Neural crest cell (in vitro differentiated cells): ENCODE results near the gene OPHN1. TPM values are rescaled to one million over a fixed set of nuclear protein-coding genes. Genes with fewer than 3 reads are reported as not detected.
"Not testable (repeated sequence)": the region's sequence is repeated elsewhere in the genome, so short reads cannot be mapped to it uniquely, and the experiment has no call there.

ENCODE experiments used
- DNase-seq: peaks from one replicate; pipeline ENCODE4 v3.0.0; 2021; ENCODE audit warnings: low read depth, mixed read lengths, low spot score
- H3K27ac Mint-ChIP-seq: one replicate; pipeline ENCODE4 v1.8.0; 2021; ENCODE audit warnings: mild to moderate bottlenecking, mixed read lengths; ENCODE audit not compliant: unreplicated experiment
- H3K27me3 Mint-ChIP-seq: 2 replicates; pipeline ENCODE4 v1.8.0; 2021; ENCODE audit warnings: low read depth, mild to moderate bottlenecking, mixed read lengths
- H3K36me3 Mint-ChIP-seq: 2 replicates; pipeline ENCODE4 v1.8.0; 2021; ENCODE audit warnings: low read depth, mild to moderate bottlenecking, mixed read lengths
- H3K4me1 Mint-ChIP-seq: 2 replicates; pipeline ENCODE4 v1.8.0; 2021; ENCODE audit warnings: mixed read lengths
- H3K4me3 Mint-ChIP-seq: one replicate; pipeline ENCODE4 v1.8.0; 2021; ENCODE audit warnings: mild to moderate bottlenecking, mixed read lengths
- H3K9me3 Mint-ChIP-seq: 2 replicates; pipeline ENCODE4 v1.8.0; 2021; ENCODE audit warnings: mixed read lengths
- total RNA-seq: library from RNA; stranded (reverse); gene quantifications from 2 replicates; pipeline ENCODE4 v1.2.1, GENCODE V29; 2021
- TF ChIP-seq, protein P1 (sequence below): fragments of 200-600 bp; sonication (generic); conservative IDR thresholded peaks from 2 replicates; pipeline ENCODE4 v1.5.0; 2021; ENCODE audit warnings: antibody characterized with exemption, mild to moderate bottlenecking

OPHN1 gene
- total RNA-seq, 1 donor from 2014 or later = 9.4 TPM

DNA sequence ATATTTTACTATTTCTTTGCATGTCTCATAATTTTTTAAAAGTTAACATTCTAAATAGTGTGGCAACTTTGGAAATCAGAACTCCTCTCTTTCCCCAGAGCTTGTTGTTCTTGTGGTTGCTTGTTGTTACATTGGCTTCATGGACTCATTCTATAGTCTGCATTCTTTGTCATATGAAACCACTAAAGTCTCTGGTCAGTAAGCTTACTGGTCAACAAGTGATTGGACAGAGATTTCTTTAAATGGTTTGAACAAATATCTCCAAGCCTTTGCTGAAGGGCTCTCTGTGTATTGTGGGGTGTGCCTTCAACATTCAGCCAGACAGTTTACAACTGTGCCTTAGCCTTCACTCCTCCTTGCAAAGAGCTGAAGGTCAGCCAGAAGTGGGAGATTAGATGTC lies 147.2 kb downstream of the OPHN1 start:
- TF ChIP-seq, protein P1, sequence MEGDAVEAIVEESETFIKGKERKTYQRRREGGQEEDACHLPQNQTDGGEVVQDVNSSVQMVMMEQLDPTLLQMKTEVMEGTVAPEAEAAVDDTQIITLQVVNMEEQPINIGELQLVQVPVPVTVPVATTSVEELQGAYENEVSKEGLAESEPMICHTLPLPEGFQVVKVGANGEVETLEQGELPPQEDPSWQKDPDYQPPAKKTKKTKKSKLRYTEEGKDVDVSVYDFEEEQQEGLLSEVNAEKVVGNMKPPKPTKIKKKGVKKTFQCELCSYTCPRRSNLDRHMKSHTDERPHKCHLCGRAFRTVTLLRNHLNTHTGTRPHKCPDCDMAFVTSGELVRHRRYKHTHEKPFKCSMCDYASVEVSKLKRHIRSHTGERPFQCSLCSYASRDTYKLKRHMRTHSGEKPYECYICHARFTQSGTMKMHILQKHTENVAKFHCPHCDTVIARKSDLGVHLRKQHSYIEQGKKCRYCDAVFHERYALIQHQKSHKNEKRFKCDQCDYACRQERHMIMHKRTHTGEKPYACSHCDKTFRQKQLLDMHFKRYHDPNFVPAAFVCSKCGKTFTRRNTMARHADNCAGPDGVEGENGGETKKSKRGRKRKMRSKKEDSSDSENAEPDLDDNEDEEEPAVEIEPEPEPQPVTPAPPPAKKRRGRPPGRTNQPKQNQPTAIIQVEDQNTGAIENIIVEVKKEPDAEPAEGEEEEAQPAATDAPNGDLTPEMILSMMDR = no peak
- H3K36me3 Mint-ChIP-seq = no peaks in the 10 kb centered on the region
- H3K9me3 Mint-ChIP-seq = no peaks in the 10 kb centered on the region
- H3K27me3 Mint-ChIP-seq = no peaks in the 10 kb centered on the region
- H3K27ac Mint-ChIP-seq = no peak overlapping the region
- H3K4me1 Mint-ChIP-seq = no peaks in the 10 kb centered on the region
- DNase-seq = no peak
- H3K4me3 Mint-ChIP-seq = no peak overlapping the region

DNA sequence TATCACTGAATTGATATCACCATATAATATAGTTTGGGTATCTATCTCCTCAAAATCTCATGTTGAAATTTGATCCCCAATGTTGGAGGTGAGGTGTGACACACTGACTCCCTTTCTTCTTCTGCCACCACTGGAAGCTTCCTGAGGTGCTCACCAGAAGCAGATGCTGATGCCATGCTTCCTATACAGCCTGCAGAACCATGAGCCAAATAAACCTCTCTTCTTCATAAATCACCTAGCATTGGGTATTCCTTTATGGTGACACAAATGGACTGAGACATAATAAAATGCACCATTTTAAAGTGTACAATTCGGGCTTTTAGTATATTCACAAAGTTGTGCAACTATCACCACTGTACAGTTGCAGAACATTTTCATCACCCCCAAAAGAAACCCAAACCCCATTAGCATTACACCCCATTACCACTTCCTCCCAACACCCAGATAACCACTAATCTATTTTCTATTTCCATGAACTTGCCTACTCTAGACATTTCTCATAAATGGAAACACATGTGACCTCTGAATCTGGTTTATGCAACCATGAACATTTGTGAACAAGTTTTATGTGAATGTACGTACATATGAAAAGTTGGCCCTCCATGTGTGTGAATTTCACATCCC lies 148.9 kb downstream of the OPHN1 start:
- Mint-ChIP-seq H3K27ac (no peak overlapping the region), H3K4me3 (no peak overlapping the region), H3K4me1 (peaks cover 2% of the 10 kb centered on the region), H3K36me3 (no peaks in the 10 kb centered on the region), H3K9me3 (peaks cover 5% of the 10 kb centered on the region), H3K27me3 (no peaks in the 10 kb centered on the region)
- no peak for DNase-seq
- TF ChIP-seq, protein P1 = no peak

DNA sequence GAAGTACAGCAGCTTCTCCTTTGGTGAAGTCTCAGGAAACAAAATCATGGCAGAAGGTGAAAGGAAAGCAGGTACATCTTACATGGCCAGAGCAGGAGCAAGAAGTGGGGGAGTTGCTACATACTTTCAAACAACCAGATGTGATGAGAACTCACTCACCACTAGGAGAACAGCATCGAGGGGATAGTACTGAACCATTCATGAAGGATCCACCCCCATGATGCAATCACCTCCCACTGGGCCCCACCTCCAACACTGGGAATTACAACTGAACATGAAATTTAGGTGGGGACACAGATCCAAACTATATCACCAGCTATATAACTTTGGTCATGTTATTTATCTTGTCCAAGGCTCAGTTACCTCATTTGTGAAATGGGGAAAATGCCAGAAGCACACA lies 159.4 kb downstream of the OPHN1 start:
- Mint-ChIP-seq H3K4me1 (no peaks in the 10 kb centered on the region), H3K36me3 (no peaks in the 10 kb centered on the region), H3K4me3 (no peak overlapping the region), H3K9me3 (peaks cover 2% of the 10 kb centered on the region), H3K27me3 (no peaks in the 10 kb centered on the region), H3K27ac (no peak overlapping the region)
- no peak for DNase-seq
- TF ChIP-seq, protein P1 = no peak

DNA sequence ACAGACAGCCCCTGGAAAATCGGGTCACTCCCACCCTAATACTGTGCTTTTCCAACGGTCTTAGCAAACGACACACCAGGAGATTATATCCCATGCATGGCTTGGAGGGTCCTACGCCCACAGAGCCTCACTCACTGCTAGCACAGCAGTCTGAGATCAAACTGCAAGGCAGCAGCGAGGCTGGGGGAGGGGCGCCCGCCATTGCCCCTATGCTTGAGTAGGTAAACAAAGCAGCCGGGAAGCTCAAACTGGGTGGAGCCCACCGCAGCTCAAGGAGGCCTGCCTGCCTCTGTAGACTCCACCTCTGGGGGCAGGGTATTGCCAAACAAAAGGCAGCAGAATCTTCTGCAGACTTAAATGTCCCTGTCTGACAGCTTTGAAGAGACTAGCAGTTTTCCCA lies 168.5 kb downstream of the OPHN1 start:
- Mint-ChIP-seq H3K9me3 (peaks cover 18% of the 10 kb centered on the region), H3K36me3 (peaks cover 15% of the 10 kb centered on the region)
- not testable (repeated sequence) for H3K4me1 Mint-ChIP-seq, H3K4me3 Mint-ChIP-seq, DNase-seq, H3K27me3 Mint-ChIP-seq, H3K27ac Mint-ChIP-seq

DNA sequence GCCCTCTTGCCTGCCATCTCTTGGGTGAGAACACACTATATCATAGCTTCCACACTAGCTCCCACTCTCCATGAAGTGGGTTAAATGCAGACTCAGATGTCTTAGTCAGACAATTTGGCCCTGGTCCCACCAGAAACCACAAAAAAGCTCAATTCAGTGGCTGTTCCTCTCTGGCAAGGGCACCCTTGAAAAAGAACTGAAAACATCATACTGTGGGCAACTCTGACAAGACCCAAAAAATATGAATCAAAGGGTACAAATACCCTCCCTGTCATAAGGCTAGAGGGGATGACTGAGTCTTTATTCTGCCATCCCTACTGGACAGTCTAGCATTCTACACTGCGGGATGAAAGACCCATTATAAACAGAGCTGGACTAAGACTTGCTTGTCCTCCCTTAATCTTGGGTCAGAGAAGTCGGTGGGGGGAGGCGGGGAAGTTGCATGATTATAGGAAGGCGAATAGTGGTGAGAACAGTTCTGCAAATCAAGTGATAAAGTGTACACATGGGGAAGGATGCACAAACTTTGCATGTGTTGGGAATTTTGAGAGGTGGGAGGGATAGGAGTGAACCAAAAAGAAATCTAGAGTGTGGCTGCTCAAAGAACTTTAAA lies 172.1 kb downstream of the OPHN1 start:
- Mint-ChIP-seq H3K27ac (no peak overlapping the region), H3K36me3 (peaks cover 8% of the 10 kb centered on the region), H3K4me1 (peaks cover 4% of the 10 kb centered on the region), H3K4me3 (no peak overlapping the region), H3K9me3 (peaks cover 13% of the 10 kb centered on the region), H3K27me3 (no peaks in the 10 kb centered on the region)
- no peak for DNase-seq
- TF ChIP-seq, protein P1 = no peak

DNA sequence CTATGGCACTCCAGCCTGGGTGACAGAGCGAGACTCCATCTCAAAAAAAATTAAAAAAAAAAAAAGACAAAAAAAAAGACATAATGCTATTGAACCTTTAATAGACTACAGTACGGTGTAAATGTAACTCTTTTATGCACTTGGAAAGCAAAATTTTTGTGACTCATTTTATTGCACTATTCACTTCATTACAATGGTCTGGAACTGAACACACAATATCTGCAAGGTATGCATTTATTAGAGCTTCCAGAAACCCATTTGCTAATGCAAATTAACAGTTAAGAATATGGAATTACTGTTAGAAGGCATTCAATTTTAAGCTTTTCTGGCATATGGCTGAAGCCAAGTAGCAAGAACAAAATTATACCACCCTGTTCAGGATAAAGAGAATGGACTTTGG lies 176.3 kb downstream of the OPHN1 start:
- peaks cover 9% of the 10 kb centered on the region for H3K9me3 Mint-ChIP-seq
- no peak overlapping the region for H3K27ac Mint-ChIP-seq

More for the DNA sequence above, 176.3 kb downstream of the OPHN1 start:
- Mint-ChIP-seq H3K36me3 (peaks cover 3% of the 10 kb centered on the region), H3K27me3 (no peaks in the 10 kb centered on the region), H3K4me1 (peaks cover 4% of the 10 kb centered on the region), H3K4me3 (no peak overlapping the region)
- TF ChIP-seq, protein P1 = no peak
- no peak for DNase-seq
